Breast epithelium (tissue), 4 donors: ENCODE data around the gene GRPEL2. TPM values are rescaled to one million over a fixed set of nuclear protein-coding genes. Genes with fewer than 3 reads are reported as not detected.

ENCODE experiments used
- DNase-seq, 2 donors: peaks; one replicate each; pipeline ENCODE4 v3.0.0-alpha.2; 2019; ENCODE audit warnings: low spot score in 2 of 2
- H3K27ac ChIP-seq, 2 donors: fragments of 200-600 bp; sonication (generic) in 1 of 2; one replicate each; pipeline ENCODE4 v1.5.1; 2016 to 2019; ENCODE audit warnings: mild to moderate bottlenecking in 1 of 2
- H3K27me3 ChIP-seq, 2 donors: fragments of 200-600 bp; sonication (generic) in 1 of 2; one replicate each; pipeline versions ENCODE4 v1.5.1 to v1.6.0; 2017 to 2019; ENCODE audit warnings: control low read depth in 1 of 2, mild to moderate bottlenecking in 1 of 2
- H3K36me3 ChIP-seq: fragments of 200-600 bp; one replicate; pipeline ENCODE4 v1.5.1; 2019
- H3K4me1 ChIP-seq, 2 donors: fragments of 200-600 bp; sonication (generic); one replicate each; pipeline ENCODE4 v1.5.1; 2016 to 2019; ENCODE audit warnings: control low read depth in 1 of 2
- H3K4me3 ChIP-seq, 3 donors: fragments of 200-600 bp; sonication (generic); 1 replicate in 2 of 3; 2 replicates in 1 of 3; pipeline ENCODE4 v1.5.1; 2016 to 2019; ENCODE audit warnings: mild to moderate bottlenecking in 3 of 3, moderate library complexity in 2 of 3
- H3K9me3 ChIP-seq, 2 donors: fragments of 200-600 bp; sonication (generic) in 1 of 2; one replicate each; pipeline ENCODE4 v1.5.1; 2016 to 2019; ENCODE audit warnings: control low read depth in 1 of 2
- POLR2A ChIP-seq: fragments of 450-650 bp; IDR thresholded peaks from one replicate; pipeline ENCODE4 v1.6.1; 2016; ENCODE audit warnings: antibody characterized with exemption, mild to moderate bottlenecking, moderate library complexity
- POLR2AphosphoS5 ChIP-seq, 3 donors: sonication (generic); formaldehyde crosslinking; IDR thresholded peaks; one replicate each; pipeline ENCODE4 v1.6.1; 2017; ENCODE audit warnings: antibody characterized with exemption in 3 of 3
- intact Hi-C: fragments of 100-400 bp; cut with DNase I; formaldehyde crosslinking; loops from one replicate; pipeline ENCODE4 v1.15.1; 2023; ENCODE audit warnings: low total_unique reads
- total RNA-seq, 3 donors: library from RNA; depleted of rRNA; stranded (reverse); fragments of >200 nt; gene quantifications; one replicate each; pipeline ENCODE4 v1.1.0, GENCODE V29; 2016
- TF ChIP-seq, protein P1 (sequence below), 3 donors: fragments of 450-650 bp; IDR thresholded peaks; one replicate each; pipeline ENCODE4 v1.5.1; 2016 to 2017; ENCODE audit warnings: antibody characterized with exemption in 3 of 3, mild to moderate bottlenecking in 3 of 3, moderate library complexity in 3 of 3

The GRPEL2 gene
- total RNA-seq, 3 donors from 2014 or later: 14.4 to 17.1 (median 16.5) TPM

DNA sequence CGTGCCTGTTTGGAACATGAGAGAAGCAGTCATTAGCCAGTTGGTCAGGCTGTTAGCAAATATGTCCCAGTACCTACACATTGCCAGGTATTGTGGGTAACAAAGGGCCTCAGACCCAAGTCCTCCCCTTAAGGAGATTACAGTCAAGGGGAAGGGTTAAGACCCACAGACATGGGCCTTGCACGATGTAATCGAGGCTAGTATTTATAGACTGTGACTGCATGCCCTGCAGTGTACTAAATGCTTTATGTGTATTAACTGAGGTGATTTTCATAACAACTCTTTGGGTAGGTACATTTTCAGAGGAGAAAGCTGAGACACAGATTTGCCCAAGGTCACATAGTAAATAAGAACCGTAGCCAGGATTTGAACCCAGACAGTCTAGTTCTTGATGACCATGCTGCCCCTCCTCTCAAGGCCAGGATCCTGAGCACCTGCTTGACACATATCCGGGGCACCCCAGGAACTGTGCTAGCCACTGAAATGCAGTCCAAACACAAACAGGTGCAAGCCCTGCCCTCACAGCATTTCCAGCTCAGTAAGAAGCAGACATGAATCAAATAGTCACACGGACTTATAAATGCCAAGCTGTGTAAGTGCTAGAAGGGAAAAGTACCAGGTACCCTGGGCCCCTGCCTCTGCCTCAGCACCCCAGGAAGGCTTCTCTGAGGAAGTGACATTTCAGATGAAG, 32.0 kb upstream of the GRPEL2 start:
- Histone ChIP-seq H3K27ac (no peak overlapping the region), H3K4me3 (no peak overlapping the region), H3K36me3 (no peaks in the 10 kb centered on the region), H3K27me3 (no peaks in the 10 kb centered on the region), H3K4me1 (no peaks in the 10 kb centered on the region), H3K9me3 (no peaks in the 10 kb centered on the region)
- intact Hi-C loops: no loop called here
- no peak for DNase-seq
- no peak for TF ChIP-seq POLR2A
- TF ChIP-seq, protein P1, sequence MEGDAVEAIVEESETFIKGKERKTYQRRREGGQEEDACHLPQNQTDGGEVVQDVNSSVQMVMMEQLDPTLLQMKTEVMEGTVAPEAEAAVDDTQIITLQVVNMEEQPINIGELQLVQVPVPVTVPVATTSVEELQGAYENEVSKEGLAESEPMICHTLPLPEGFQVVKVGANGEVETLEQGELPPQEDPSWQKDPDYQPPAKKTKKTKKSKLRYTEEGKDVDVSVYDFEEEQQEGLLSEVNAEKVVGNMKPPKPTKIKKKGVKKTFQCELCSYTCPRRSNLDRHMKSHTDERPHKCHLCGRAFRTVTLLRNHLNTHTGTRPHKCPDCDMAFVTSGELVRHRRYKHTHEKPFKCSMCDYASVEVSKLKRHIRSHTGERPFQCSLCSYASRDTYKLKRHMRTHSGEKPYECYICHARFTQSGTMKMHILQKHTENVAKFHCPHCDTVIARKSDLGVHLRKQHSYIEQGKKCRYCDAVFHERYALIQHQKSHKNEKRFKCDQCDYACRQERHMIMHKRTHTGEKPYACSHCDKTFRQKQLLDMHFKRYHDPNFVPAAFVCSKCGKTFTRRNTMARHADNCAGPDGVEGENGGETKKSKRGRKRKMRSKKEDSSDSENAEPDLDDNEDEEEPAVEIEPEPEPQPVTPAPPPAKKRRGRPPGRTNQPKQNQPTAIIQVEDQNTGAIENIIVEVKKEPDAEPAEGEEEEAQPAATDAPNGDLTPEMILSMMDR (IDR thresholded peaks at IDR 0.05): no peak

DNA sequence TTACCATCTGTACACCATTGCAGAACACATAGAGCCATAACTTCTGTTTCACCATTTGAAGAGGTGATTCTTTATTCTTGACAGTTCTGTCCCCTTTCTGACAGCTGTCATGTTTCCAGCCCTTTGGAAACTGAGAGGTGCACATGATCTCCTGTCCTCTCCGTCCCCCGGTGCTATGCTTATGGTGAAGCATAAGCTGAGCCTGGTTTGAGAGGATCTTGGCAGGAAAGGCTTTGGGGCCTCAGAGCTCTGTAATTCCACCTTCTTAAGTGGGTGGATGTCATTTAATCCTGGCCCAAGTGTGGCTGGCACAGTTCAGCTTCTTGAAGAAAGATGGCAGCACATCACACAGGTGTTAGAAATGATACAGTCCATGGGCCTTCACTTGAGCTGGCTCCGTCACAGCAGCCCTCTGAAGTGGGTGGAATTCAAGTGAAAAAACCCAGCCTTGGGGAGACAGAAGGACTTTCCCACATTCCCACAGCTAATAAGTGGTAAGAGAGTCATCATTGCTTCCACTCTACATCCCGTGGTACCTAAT, 30.7 kb upstream of the GRPEL2 start:
- no peak overlapping the region for H3K4me3 ChIP-seq
- DNase-seq: no peak
- H3K36me3 ChIP-seq: no peaks in the 10 kb centered on the region
- H3K27ac ChIP-seq: no peak overlapping the region
- TF ChIP-seq, protein P1 (IDR thresholded peaks at IDR 0.05): no peak
- TF ChIP-seq POLR2AphosphoS5 (IDR thresholded peaks at IDR 0.05) (no peak), POLR2A (no peak)
- no peaks in the 10 kb centered on the region for H3K9me3 ChIP-seq
- H3K27me3 ChIP-seq: no peaks in the 10 kb centered on the region
- no peaks in the 10 kb centered on the region for H3K4me1 ChIP-seq
- intact Hi-C loops: no loop called here

DNA sequence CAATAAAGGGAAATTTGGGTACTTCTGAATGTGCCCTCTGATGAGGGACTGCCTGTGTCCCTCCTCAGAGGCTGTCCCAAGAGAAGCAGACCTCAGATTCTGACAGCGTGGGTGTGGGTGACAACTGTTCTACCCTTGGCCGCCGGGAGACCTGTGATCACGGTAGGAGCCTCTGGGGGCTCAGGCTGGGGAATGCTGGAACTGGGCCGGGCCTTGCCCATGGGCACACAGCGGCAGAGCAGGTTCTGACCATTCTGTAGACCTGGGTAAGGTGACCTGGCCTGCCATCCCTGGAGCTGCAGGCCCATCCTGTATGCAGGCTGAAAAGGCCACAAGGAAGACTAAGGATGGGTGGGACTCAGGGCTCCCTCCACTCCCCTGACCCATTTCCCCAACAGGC, 29.5 kb upstream of the GRPEL2 start:
- TF ChIP-seq POLR2AphosphoS5 (IDR thresholded peaks at IDR 0.05) (no peak), POLR2A (no peak)
- TF ChIP-seq, protein P1 (IDR thresholded peaks at IDR 0.05): no peak
- Histone ChIP-seq H3K4me1 (peaks cover 0 to 5% of the 10 kb centered on the region in 2 donors), H3K4me3 (no peak overlapping the region), H3K36me3 (no peaks in the 10 kb centered on the region), H3K27me3 (no peaks in the 10 kb centered on the region), H3K27ac (no peak overlapping the region), H3K9me3 (no peaks in the 10 kb centered on the region)
- intact Hi-C loops: no loop called here
- no peak for DNase-seq

DNA sequence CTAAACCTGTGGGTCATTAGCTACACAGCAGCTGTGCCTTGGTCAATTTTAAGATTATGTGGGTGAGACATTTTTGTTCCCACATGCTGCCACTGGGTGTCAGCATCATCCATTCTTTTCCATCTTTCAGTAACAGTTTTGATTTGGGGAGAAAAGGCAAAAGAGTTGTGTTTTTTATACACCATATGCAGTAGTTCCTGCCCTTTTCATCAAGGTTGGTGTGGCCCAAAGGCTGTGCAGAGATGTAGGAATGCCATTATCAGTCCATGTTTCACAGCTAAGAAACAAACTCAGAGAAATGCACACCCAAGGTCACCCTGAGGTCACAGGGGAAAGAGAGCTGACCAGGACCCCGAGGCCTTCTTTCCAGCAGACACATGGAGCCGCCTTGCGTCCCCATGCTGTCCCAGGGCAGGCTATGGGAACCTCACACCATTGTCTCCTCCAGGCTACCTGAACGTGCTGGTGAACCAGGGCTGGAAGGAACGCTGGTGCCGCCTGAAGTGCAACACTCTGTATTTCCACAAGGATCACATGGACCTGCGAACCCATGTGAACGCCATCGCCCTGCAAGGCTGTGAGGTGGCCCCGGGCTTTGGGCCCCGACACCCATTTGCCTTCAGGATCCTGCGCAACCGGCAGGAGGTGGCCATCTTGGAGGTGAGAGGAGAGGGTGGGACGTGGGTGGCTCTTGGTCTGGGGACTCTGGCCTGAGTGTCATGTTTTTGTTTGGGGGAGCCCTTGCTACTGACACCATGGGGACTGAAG, 27.8 kb upstream of the GRPEL2 start:
- no peak for DNase-seq

More for the DNA sequence above, 27.8 kb upstream of the GRPEL2 start:
- Histone ChIP-seq H3K4me1 (peaks cover 0 to 7% of the 10 kb centered on the region in 2 donors), H3K36me3 (no peaks in the 10 kb centered on the region), H3K4me3 (no peak overlapping the region), H3K27me3 (no peaks in the 10 kb centered on the region), H3K27ac (no peak overlapping the region), H3K9me3 (no peaks in the 10 kb centered on the region)
- no peak for TF ChIP-seq POLR2A
- TF ChIP-seq, protein P1 (IDR thresholded peaks at IDR 0.05): peak; percentile 53 to 72 (median 66)
- intact Hi-C loops: no loop called here
